Stimulated activated naive CD4-positive, alpha-beta T cell treated with Interleukin-2 at 50 U/mL for 16 hours (primary cell): Measurements from ENCODE around the gene SYTL3.
"Not testable (repeated sequence)": the region's sequence is repeated elsewhere in the genome, so short reads cannot be mapped to it uniquely, and the experiment has no call there.

Source experiments
- DNase-seq: peaks from one replicate; lab custom pipeline; 2025; lab: John Stamatoyannopoulos, UW

Gene SYTL3, protein sequence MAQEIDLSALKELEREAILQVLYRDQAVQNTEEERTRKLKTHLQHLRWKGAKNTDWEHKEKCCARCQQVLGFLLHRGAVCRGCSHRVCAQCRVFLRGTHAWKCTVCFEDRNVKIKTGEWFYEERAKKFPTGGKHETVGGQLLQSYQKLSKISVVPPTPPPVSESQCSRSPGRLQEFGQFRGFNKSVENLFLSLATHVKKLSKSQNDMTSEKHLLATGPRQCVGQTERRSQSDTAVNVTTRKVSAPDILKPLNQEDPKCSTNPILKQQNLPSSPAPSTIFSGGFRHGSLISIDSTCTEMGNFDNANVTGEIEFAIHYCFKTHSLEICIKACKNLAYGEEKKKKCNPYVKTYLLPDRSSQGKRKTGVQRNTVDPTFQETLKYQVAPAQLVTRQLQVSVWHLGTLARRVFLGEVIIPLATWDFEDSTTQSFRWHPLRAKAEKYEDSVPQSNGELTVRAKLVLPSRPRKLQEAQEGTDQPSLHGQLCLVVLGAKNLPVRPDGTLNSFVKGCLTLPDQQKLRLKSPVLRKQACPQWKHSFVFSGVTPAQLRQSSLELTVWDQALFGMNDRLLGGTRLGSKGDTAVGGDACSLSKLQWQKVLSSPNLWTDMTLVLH

GRCh38 chr6:158649289-158650143 is at the start of gene SYTL3:
Gene SYTL3, plus strand, starts transcription at chr6:158650054. Its CDS starts 13,215 bp downstream, at chr6:158663269.
- peak; percentile 84 for DNase-seq

DNA sequence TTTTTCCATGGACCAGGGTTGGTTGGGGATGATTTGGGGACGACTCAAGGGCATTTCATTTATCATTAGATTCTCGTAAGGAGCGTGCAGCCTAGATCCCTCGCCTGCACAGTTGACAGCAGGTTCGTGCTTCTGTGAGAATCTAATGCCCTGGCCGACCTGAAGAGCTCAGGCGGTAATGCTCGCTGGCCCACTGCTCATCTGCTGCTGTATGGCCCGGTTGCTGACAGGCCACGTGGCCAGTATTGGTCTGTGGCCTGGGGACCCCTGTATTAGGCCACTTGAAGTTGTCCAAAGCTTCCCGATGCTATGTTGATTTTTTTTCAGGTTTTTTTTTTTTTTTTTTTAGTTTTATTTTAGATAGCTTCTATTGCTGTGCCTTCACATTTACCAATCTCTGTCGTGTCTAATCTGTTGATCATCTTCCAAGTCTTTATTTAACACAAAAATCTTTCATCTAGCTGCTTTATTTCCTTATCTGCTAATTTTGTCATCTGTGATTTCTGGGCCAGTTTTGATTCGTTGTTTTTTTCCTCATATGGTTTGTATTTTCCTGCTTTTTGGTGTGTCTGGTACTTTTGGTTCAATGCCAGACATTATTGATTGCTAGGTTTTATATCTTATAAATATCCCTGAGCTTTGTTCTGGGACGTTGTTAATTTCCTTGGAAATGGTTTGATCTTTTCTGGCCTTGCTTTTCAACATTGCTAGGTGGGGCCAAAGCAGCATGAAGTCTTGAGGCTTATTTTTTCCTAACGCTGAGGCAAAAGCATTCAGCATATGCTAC is 46.4 kb upstream of the SYTL3 start:
- DNase-seq: no peak

DNA sequence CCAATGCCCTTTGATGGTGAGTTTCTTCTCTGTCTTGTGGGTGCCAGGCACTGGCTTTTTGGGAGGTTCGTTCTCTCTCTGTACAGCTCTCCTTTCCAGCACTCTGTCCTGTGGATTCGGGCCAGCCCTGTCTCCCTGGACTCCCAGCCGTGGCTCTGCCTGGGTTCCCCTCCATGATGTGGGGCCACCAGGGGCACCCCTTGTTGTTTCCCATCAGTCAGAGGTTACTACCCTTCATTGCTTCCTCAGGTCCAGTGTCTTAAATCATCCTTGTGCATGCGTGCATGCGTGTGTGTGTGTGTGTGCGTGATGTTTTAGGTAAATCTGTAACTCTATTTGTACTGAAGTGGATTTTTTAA is 45.8 kb upstream of the SYTL3 start:
- DNase-seq: no peak

- peak; percentile 9 for DNase-seq
Measured at GRCh38 chr6:158605266-158605878, 44.5 kb upstream of the SYTL3 start.

DNA sequence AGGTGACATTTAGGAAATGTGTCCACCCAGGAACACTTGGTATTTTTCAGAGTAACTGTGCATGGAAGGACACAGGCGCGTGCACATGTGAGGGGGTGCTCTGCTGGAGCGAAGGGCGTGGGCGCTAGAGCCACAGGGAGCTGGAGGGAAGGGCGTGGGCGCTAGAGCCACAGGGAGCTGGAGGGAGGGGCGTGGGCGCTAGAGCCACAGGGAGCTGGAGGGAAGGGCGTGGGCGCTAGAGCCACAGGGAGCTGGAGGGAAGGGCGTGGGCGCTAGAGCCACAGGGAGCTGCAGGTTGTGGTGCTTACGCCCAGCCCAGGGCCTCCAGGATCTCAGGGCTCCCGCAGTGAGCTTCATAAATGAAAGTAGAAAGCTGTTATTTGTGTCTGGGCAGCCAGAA is 43.8 kb upstream of the SYTL3 start:
- DNase-seq: not testable (repeated sequence)

DNA sequence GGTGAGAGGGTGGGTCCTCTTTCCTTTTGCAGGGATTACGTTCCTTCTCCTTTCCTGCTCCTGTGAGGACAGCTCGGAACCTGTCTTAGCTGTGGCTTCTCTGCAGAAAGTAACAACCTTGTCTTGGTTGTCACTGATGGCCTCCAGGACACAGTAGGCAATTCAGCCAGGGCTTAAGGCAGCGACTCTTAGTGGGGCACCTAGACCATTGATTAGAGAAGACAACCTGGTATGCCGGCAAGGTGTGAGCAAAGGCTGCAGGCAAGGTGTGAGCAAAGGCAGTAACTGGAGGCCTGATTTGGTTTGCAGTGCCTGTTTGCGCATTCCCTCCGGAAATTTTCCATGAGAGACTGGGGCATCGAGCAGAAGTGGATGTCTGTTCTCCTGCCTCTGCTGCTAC is 42.9 kb upstream of the SYTL3 start:
- no peak for DNase-seq

DNA sequence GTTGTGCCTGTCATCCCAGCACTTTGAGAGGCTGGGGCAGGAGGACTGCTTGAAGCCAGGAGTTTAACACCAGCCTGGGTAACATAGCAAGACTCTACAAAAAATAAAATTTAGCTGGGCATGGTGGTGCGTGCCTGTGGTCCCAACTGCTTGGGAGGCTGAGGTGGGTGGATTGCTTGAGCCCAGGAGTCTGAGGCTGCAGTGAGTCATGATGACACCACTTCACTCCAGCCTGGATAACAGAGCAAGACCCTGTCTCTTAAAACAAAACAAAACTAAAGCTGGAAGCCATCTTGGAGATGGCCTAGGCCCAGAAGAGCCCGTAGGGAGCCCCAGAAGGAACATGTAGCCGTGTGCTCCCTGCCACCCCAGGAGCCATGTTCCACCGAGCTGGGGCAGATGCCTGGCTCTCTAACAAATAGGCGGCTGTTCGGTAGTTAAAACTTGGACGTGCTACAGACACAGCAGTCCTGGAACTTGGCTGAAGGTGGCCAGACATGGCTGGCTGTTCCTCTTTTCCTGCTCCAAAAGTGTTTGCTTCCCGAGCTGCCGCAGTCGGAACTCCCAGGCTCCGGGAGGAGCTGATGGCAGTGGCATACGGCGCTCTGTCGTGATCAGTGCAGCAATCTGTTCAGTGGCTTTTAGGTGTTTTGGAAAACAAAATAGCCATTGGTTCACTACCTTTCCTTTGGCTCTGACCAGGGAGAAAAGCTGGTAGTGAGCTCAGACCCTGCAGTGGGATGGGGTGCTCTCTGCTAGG is 42.3 kb upstream of the SYTL3 start:
- no peak for DNase-seq

- no peak for DNase-seq
Measured at GRCh38 chr6:158608221-158608620, 41.6 kb upstream of the SYTL3 start.

GRCh38 chr6:158609455-158610155 is 40.2 kb upstream of the SYTL3 start:
- DNase-seq: no peak

GRCh38 chr6:158610319-158610968 is 39.4 kb upstream of the SYTL3 start:
- DNase-seq: no peak

- DNase-seq: no peak
Measured at GRCh38 chr6:158611039-158611438, 38.8 kb upstream of the SYTL3 start.

- DNase-seq: no peak
Measured at GRCh38 chr6:158611541-158612370, 38.1 kb upstream of the SYTL3 start.

GRCh38 chr6:158614606-158615005 is 35.2 kb upstream of the SYTL3 start:
- DNase-seq: not testable (repeated sequence)

DNA sequence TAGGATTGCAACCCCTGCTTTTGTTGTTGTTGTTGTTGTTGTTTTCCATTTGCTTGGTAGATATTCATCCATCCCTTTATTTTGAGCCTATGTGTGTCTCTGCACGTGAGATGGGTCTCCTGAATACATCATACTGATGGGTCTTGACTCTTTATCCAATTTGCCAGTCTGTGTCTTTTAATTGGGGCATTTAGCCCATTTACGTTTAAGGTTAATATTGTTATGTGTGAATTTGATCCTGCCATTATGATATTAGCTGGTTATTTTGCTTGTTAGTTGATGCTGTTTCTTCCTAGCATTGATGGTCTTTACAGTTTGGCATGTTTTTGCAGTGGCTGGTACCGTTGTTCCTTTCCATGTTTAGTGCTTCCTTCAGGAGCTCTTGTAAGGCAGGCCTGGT is 31.6 kb upstream of the SYTL3 start:
- not testable (repeated sequence) for DNase-seq

DNA sequence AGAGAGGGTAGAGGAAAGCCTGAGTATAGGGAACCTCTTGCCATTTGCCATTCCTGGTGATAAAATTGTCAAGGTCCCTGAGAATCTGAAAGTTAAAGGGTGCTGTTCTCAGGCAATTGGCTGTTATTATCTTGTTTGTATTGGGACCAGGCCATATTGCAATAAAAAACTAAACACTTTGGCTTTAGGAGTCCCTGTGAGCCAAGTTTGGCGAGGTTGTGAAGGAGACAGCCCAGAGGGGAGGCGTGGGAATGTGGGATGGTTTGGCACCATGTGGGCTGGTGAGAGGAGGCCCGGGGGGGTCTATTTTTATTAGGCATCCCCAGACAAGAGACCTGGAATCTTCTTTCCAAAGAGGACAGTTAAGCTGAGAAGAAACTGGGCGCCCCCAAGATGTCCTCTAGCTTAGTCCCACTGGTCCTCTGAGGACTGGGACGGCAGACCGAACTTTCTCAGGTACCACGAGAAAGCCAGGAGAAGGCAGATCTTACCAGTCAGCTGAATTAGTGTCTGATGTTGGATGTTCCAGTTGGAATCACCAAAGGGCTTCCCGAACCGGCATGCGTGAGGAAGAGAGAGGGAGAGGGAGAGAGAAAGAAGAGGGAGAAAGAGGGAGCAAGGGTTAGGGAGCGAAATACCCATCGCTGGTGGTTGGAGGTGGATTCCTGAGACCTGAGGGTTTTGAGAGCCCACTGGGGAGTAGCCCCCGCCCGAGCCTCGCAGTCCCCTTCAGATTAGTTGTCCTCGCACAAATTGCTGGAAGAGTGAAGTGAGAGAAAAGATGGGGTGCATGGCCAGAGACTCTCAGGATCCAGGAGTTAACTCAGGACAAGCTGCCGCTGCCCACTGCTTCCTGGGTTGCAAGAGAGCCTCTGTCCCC is 29.7 kb upstream of the SYTL3 start:
- no peak for DNase-seq

GRCh38 chr6:158620963-158621693 is 28.7 kb upstream of the SYTL3 start:
- DNase-seq: no peak
